ENCODE data around the gene CERS5.

Gene CERS5

DNA sequence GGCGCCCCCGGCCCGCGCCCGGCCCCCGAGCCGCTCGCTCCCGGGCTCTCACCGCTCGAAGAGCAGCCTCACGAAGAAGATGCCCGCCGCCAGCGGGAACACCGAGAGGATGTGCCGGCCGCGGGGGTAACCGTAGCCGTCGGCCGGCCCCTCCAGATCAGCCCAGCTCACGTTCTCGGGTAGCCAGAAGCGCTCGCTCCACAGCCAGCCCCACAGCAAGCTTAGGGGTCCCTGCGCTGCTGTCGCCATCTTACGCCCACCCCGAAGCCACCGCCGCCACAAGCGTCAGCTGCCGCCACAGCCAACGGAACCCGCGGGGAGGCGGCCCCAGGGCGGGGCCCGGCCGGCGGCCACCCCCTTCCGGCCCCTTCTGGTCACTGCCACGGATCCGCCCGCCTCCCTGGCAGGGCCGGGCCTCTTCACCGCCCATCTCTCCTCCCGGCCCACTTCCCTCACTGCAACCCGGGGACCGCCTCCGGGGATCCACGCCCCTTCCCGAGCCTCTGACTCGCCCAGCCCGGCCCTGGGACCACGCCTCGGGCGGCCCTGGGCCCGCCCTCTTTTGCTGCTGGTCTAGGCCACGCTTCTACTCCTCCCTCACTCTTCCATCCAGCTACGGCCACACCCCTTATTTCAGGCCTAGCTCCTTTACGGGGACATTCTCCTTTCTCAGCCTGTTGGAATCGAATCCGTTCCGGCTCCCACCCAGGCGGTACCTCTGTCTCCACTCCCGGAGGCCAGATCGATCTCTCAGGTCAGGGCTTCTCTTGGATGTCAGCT, at the start of gene CERS5:
Gene CERS5 (minus strand): TSS at position 321 of the 780 bp plus-strand sequence. CDS start 72 bp downstream, at position 249.
- peak; percentile 96 for DNase-seq

GRCh38 chr12:50215033-50215432, 47.9 kb upstream of the CERS5 start:
- no peak for DNase-seq

GRCh38 chr12:50214018-50214417, 46.8 kb upstream of the CERS5 start:
- DNase-seq, result no peak

DNA sequence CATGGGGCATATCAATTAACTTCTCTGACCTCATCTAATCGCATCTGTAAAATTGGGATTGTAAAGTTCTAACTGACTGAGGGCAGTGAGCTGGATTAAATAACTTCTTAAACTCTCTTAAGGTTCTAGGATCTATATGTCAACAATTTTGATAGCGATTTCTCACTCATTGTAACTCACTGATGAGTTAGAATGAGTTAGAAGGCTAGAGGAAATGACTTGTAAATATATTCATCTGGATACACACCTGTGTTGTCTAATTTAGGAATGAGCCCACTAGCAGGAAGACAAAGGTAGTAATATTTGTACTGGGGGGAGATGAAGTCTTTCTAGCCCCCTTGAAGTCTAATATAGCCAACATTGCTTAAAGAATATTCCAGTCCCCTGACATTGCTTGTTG, 46.3 kb upstream of the CERS5 start:
- DNase-seq, result no peak

DNA sequence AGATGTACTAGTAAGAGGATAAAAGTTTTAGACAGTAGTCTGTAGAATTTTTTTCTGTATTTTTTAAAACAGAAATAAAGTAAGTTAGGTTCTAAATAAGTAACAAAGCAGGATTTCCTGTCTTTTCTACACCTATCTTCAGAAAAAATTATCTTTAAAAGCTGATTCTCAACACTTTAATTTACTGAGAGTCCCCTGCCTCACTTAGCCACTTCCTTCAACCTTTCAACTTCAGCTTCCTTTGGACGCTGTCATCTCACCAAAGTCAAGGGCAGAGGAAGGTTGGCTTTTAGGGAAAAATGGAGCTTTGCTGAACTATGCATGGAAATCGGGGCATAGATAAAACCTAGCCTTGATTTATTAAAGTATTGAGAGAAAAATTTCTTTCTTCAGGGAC, 44.9 kb upstream of the CERS5 start:
- no peak for DNase-seq

DNA sequence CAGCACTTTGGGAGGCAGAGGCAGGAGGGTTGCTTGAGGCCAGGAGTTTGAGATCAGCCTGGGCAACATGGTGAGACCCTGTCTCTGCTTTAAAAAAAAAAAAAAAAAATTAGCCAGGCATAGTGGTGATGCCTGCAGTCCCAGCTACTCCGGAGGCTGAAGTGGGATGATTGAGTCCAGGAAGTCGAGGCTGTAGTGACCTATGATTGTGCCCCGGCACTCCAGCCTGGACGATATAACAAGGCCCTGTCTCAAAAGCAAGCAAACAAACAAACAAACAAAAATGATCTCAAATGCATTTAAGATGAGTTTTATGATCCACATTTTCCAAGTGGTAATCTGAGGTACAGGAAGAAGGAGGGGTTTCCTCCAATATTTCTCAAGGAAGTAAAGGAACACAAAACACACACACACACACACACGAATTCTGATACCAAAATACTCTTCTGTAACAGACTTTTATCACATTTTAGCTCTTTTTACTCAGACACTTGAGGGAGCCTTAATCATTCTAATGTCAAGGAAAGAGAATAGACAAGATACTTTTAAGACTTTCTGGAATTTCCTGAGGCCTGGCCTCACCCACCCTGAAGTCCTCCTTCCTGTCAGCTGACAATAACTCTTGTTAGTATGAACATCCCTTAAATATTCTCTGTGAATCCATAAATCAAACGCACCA, 44.4 kb upstream of the CERS5 start:
- no peak for DNase-seq

DNA sequence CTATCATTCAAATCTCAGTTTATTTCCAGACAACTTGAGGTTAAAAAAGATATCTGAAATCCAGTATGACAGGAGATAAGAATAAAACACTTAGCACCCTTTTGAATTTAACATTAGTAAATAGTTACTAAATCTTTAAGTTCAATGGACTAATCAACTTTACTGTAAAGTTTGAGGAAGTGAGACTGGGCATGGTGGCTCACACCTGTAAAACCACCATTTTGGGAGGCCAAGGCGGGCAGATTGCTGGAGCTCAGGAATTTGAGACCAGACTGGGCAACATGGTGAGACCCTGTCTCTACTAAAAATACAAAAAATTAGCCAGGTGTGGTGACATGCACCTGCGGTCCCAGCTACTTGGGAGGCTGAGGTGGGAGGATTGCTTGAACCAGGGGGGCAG, 40.3 kb upstream of the CERS5 start:
- DNase-seq, result no peak

- no peak for DNase-seq
These were observed 38.5 kb upstream of the CERS5 start for GRCh38 chr12:50205648-50206047.

DNA sequence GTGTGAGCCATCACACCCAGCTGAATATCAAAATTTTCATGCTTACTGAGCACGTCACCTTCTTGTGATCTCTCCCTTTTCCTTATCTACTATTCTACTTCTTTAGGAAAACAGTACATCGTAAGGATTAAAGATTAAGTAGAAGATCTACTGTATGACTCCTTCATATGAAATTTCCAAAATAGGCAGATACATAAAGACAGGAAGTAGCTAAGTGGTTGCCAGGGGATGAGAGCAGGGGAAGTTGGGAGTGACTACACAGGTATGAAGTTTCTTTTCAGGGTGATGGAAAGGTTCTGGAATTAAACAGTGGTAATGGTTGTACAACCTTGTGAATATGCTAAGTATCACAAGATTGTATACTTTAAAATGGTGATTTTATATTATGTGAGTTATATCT, 36.5 kb upstream of the CERS5 start:
- DNase-seq, result no peak

GRCh38 chr12:50201987-50202521, 34.9 kb upstream of the CERS5 start:
- no peak for DNase-seq

GRCh38 chr12:50200552-50201273, 33.5 kb upstream of the CERS5 start:
- no peak for DNase-seq

GRCh38 chr12:50198829-50199228, 31.7 kb upstream of the CERS5 start:
- DNase-seq, result no peak

GRCh38 chr12:50197297-50197727, 30.1 kb upstream of the CERS5 start:
- no peak for DNase-seq

DNA sequence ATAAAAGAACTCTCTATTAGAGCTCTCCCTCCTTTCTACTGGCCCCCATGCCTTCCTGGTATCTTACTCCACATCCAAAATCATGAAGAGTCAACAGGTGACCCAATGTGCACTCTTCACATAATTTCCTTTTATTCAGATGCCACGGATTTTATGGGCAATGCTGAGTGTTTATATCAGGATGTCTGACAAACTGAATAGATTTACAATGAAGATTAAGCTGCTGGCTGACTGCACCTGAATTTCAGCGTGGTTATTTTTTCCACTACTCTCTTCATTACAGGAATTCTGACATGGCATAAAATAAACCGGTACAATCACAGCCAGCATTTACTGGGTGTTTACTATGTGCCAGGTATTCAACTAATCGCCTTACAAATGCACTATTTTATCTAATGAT, 29.4 kb upstream of the CERS5 start:
- DNase-seq, result peak; percentile 70

- no peak for DNase-seq
These were observed 28.7 kb upstream of the CERS5 start for GRCh38 chr12:50195832-50196231.

- no peak for DNase-seq
These were observed 25.7 kb upstream of the CERS5 start for GRCh38 chr12:50192908-50193307.

DNA sequence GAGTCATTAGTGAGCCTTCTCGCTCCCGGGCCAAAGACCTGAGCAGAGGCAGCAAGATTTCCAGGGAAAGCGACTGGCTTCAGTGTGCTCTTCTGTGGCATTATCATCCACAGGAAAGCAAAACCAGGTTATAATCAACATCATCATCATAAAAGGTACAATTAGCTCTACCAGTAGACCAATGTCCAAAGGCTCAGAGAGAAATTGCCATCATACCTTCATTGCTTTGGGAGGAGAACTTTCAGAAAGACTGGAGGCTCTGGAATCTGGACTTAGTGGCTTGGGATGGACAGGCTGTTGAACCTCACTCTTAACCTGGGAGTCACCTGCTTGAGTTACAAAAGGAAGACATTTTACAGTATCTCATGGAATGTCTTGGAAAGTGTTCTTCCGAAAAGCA, 25.1 kb upstream of the CERS5 start:
- no peak for DNase-seq

- DNase-seq, result no peak
These were observed 23.7 kb upstream of the CERS5 start for GRCh38 chr12:50190859-50191258.

DNA sequence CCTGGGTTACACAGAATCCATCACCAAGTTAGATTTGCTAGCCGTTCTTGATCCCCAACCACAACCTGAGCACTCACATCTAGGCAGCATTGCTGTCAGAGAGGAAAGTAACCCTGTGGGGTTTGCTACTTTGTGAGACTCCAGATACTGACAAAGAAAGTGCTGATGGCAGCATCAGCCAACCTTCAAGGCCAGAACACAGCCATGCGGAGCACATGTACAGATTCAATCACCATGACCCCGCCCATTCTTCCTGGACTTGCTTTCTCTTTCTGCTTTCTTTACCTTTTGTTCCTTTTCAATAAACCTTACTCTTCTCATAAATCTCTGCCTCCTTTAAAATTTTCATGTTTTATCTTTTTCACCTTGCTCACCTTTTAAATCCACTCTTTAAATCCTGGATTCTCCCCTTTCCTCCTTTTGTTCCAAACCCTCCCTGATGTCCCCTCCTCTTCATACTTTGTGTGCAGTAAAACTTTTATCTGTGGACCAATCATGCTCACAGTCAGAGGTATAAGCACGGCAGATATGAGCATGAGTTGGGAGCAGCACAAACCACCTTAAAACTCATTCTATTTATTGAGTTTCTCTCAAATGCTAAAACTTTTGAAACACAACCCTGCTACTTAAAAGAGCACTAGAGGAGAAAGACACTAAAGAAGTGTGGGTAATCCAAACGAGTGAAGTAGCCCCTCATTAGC, 21.9 kb upstream of the CERS5 start:
- no peak for DNase-seq

DNA sequence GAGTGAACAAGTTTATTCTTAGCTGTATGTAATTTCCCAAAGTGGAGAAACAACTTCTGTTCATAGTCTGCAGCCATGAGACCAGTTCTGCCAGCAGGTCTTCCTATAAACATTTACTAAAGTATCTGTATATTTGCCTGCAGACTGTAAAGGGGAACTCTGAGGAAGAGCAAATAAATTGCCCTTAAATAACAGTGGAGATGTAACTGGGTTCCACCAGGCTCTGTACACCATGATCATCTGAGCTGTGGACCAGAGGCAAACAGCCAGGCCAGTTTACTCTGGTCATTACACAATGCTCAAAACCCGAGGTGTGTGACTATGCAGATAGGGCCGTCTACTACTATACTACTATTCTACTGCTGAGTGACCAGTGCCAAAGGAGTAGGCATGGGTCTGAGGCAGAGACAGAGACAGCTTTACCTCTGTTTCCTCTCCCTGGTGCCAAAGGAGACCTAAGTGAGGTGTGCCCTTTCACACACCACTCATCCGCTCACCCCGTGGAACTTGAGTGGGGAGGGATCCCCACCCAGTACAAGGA, 21.1 kb upstream of the CERS5 start:
- no peak for DNase-seq

- DNase-seq, result no peak
These were observed 20.1 kb upstream of the CERS5 start for GRCh38 chr12:50187084-50187900.

- DNase-seq, result no peak
These were observed 19.5 kb upstream of the CERS5 start for GRCh38 chr12:50186681-50187080.

Measured in DMS153 (cell line).